Mesendoderm (in vitro differentiated cells): Measurements from ENCODE around the gene CLEC4A.
"Not testable (repeated sequence)": the region's sequence is repeated elsewhere in the genome, so short reads cannot be mapped to it uniquely, and the experiment has no call there.

Experiments used
- DNase-seq: peaks from one replicate; pipeline ENCODE4 v3.0.0; 2013
- H2AK5ac ChIP-seq: 2 replicates; pipeline ENCODE4 v1.6.1; 2013; ENCODE audit warnings: low read length, inconsistent platforms
- H2BK120ac ChIP-seq: 2 replicates; pipeline ENCODE4 v1.6.1; 2013; ENCODE audit warnings: low read depth, mild to moderate bottlenecking, low read length, moderate library complexity, mixed read lengths
- H2BK15ac ChIP-seq: replicated peaks from 2 replicates; pipeline ENCODE4 v1.6.1; 2013; ENCODE audit warnings: low read depth, mild to moderate bottlenecking, moderate library complexity
- H2BK5ac ChIP-seq: 2 replicates; pipeline ENCODE4 v1.6.1; 2013; ENCODE audit warnings: low read length, inconsistent platforms
- H3K18ac ChIP-seq: 2 replicates; pipeline ENCODE4 v1.6.1; 2013; ENCODE audit warnings: mild to moderate bottlenecking, low read length, mixed read lengths
- H3K23ac ChIP-seq: one replicate; pipeline ENCODE4 v1.6.1; 2013; ENCODE audit warnings: low read length
- H3K27ac ChIP-seq: 2 replicates; pipeline ENCODE4 v1.5.1; 2013; ENCODE audit warnings: low read depth, mild to moderate bottlenecking, inconsistent platforms, low read length, moderate library complexity
- H3K27me3 ChIP-seq: 2 replicates; pipeline ENCODE4 v1.6.1; 2013; ENCODE audit warnings: low read length, control low read depth, mild to moderate bottlenecking, inconsistent platforms; ENCODE audit not compliant: insufficient read depth, poor library complexity
- H3K36me3 ChIP-seq: 2 replicates; pipeline ENCODE4 v1.6.1; 2013; ENCODE audit warnings: low read length, inconsistent platforms; ENCODE audit not compliant: control insufficient read depth, insufficient read depth
- H3K4ac ChIP-seq: one replicate; pipeline ENCODE4 v1.6.1; 2013; ENCODE audit warnings: low read depth, mild to moderate bottlenecking, low read length, moderate library complexity
- H3K4me1 ChIP-seq: 2 replicates; pipeline ENCODE4 v1.6.1; 2013; ENCODE audit warnings: low read depth, low read length, inconsistent platforms; ENCODE audit not compliant: control insufficient read depth
- H3K4me2 ChIP-seq: 2 replicates; pipeline ENCODE4 v1.6.1; 2013; ENCODE audit warnings: low read length
- H3K4me3 ChIP-seq: 2 replicates; pipeline ENCODE4 v1.5.1; 2013; ENCODE audit warnings: mild to moderate bottlenecking, low read length
- H3K56ac ChIP-seq: one replicate; pipeline ENCODE4 v1.6.1; 2013; ENCODE audit warnings: low read length
- H3K79me1 ChIP-seq: 2 replicates; pipeline ENCODE4 v1.6.1; 2013; ENCODE audit warnings: low read length, inconsistent platforms
- H3K79me2 ChIP-seq: 2 replicates; pipeline ENCODE4 v1.6.1; 2013; ENCODE audit warnings: mild to moderate bottlenecking, low read length; ENCODE audit not compliant: control insufficient read depth, insufficient read depth
- H3K9ac ChIP-seq: 2 replicates; pipeline ENCODE4 v1.6.1; 2013; ENCODE audit warnings: low read length, inconsistent platforms
- H4K5ac ChIP-seq: one replicate; pipeline ENCODE4 v1.6.1; 2013; ENCODE audit warnings: low read length
- H4K8ac ChIP-seq: one replicate; pipeline ENCODE4 v1.6.1; 2013; ENCODE audit warnings: low read depth, mild to moderate bottlenecking, control low read depth, low read length, moderate library complexity
- WGBS: extraction: QIAGEN DNeasy Blood & Tissue Kit; methylation state at CpG from one replicate; pipeline ENCODE4 v1.1.7; 2013; ENCODE audit warnings: low lambda C conversion rate, missing lambda C conversion rate; ENCODE audit not compliant: insufficient coverage; ENCODE audit errors: extremely low coverage; 5-methylcytosine and 5-hydroxymethylcytosine counted together

Gene CLEC4A

GRCh38 chr12:8134398-8134930 is 11.0 kb downstream of the CLEC4A start:
- H2AK5ac ChIP-seq, H3K23ac ChIP-seq, H3K79me1 ChIP-seq, DNase-seq, H3K18ac ChIP-seq, H3K4ac ChIP-seq, H2BK15ac ChIP-seq, H3K9ac ChIP-seq, H2BK120ac ChIP-seq, H2BK5ac ChIP-seq, H3K27ac ChIP-seq, H3K79me2 ChIP-seq, H4K5ac ChIP-seq, H3K4me2 ChIP-seq, H3K4me1 ChIP-seq, H4K8ac ChIP-seq, H3K4me3 ChIP-seq, H3K56ac ChIP-seq, H3K27me3 ChIP-seq, H3K36me3 ChIP-seq: not testable (repeated sequence)
- no CpG with 5 or more reads among the region's 23 CpGs for WGBS

GRCh38 chr12:8141647-8142046 is 18.2 kb downstream of the CLEC4A start:
- H4K8ac ChIP-seq, H3K79me1 ChIP-seq, H2BK120ac ChIP-seq, H3K36me3 ChIP-seq, H3K23ac ChIP-seq, H2BK15ac ChIP-seq, H4K5ac ChIP-seq, H2AK5ac ChIP-seq, H3K4me2 ChIP-seq, H3K4me1 ChIP-seq, H2BK5ac ChIP-seq, H3K4ac ChIP-seq, H3K18ac ChIP-seq, H3K56ac ChIP-seq, H3K9ac ChIP-seq, H3K27me3 ChIP-seq, H3K4me3 ChIP-seq, H3K79me2 ChIP-seq, H3K27ac ChIP-seq: not testable (repeated sequence)
- peak; percentile 12 for DNase-seq
- no CpG with 5 or more reads among the region's 8 CpGs for WGBS

- Histone ChIP-seq H3K56ac (no peak overlapping the region), H3K23ac (no peak overlapping the region), H3K4me2 (no peak overlapping the region), H2AK5ac (no peak overlapping the region), H2BK120ac (no peak overlapping the region), H2BK15ac (no peak overlapping the region), H3K36me3 (no peaks in the 10 kb centered on the region), H4K5ac (no peak overlapping the region), H3K79me1 (no peaks in the 10 kb centered on the region), H2BK5ac (no peak overlapping the region), H4K8ac (no peak overlapping the region), H3K27me3 (no peaks in the 10 kb centered on the region), H3K18ac (no peak overlapping the region), H3K4me3 (no peak overlapping the region), H3K4ac (no peak overlapping the region), H3K4me1 (no peaks in the 10 kb centered on the region), H3K9ac (no peak overlapping the region), H3K27ac (no peak overlapping the region), H3K79me2 (no peaks in the 10 kb centered on the region)
- DNase-seq, result no peak
Measured at GRCh38 chr12:8143261-8143660, 19.8 kb downstream of the CLEC4A start.

GRCh38 chr12:8145754-8146441 is 22.5 kb downstream of the CLEC4A start:
- Histone ChIP-seq H3K4me1 (no peaks in the 10 kb centered on the region), H3K23ac (no peak overlapping the region), H3K36me3 (no peaks in the 10 kb centered on the region), H2BK120ac (no peak overlapping the region), H3K18ac (no peak overlapping the region), H2BK15ac (no peak overlapping the region), H3K79me2 (no peaks in the 10 kb centered on the region), H3K27ac (no peak overlapping the region), H3K9ac (no peak overlapping the region), H4K5ac (no peak overlapping the region), H2BK5ac (no peak overlapping the region), H3K56ac (peak overlapping the region; percentile 4), H3K79me1 (no peaks in the 10 kb centered on the region), H3K4ac (no peak overlapping the region), H4K8ac (no peak overlapping the region), H2AK5ac (no peak overlapping the region), H3K4me3 (no peak overlapping the region), H3K4me2 (no peak overlapping the region), H3K27me3 (no peaks in the 10 kb centered on the region)
- WGBS, result no CpG with 5 or more reads among the region's 19 CpGs
- peak; percentile 17 for DNase-seq

GRCh38 chr12:8146442-8146771 is 23.0 kb downstream of the CLEC4A start:
- Histone ChIP-seq H2BK5ac (no peak overlapping the region), H2AK5ac (no peak overlapping the region), H3K4me3 (no peak overlapping the region), H4K5ac (no peak overlapping the region), H3K36me3 (no peaks in the 10 kb centered on the region), H3K27ac (no peak overlapping the region), H3K18ac (no peak overlapping the region), H2BK15ac (no peak overlapping the region), H3K9ac (no peak overlapping the region), H3K56ac (no peak overlapping the region), H3K79me2 (no peaks in the 10 kb centered on the region), H3K23ac (no peak overlapping the region), H3K4me2 (no peak overlapping the region), H3K4ac (no peak overlapping the region), H3K79me1 (no peaks in the 10 kb centered on the region), H3K4me1 (no peaks in the 10 kb centered on the region), H4K8ac (no peak overlapping the region), H3K27me3 (no peaks in the 10 kb centered on the region), H2BK120ac (no peak overlapping the region)
- DNase-seq, result no peak
- WGBS, result no CpG with 5 or more reads among the region's 4 CpGs

GRCh38 chr12:8154526-8154925 is 31.1 kb downstream of the CLEC4A start:
- H3K56ac ChIP-seq, result no peak overlapping the region
- H3K4ac ChIP-seq, result no peak overlapping the region
- DNase-seq, result no peak
- no peak overlapping the region for H3K27ac ChIP-seq
- no peak overlapping the region for H4K8ac ChIP-seq
- H2AK5ac ChIP-seq, result no peak overlapping the region
- H2BK120ac ChIP-seq, result no peak overlapping the region
- no peaks in the 10 kb centered on the region for H3K79me2 ChIP-seq
- no peak overlapping the region for H3K9ac ChIP-seq
- no peak overlapping the region for H2BK5ac ChIP-seq
- no peak overlapping the region for H3K23ac ChIP-seq
- no peak overlapping the region for H4K5ac ChIP-seq
- no peaks in the 10 kb centered on the region for H3K36me3 ChIP-seq
- H3K4me1 ChIP-seq, result no peaks in the 10 kb centered on the region
- H3K18ac ChIP-seq, result no peak overlapping the region
- H3K27me3 ChIP-seq, result no peaks in the 10 kb centered on the region
- no peak overlapping the region for H3K4me3 ChIP-seq
- no peaks in the 10 kb centered on the region for H3K79me1 ChIP-seq
- H2BK15ac ChIP-seq, result no peak overlapping the region
- H3K4me2 ChIP-seq, result no peak overlapping the region
